Osteocyte (in vitro differentiated cells): ENCODE results near the gene CDH13. TPM values are rescaled to one million over a fixed set of nuclear protein-coding genes. Genes with fewer than 3 reads are reported as not detected.

ENCODE experiments used
- DNase-seq: peaks from one replicate; pipeline ENCODE4 v3.0.0; 2021; ENCODE audit warnings: mixed read lengths; ENCODE audit not compliant: unreplicated experiment; ENCODE audit errors: extremely low spot score
- H3K27ac Mint-ChIP-seq: one replicate; pipeline ENCODE4 v1.8.0; 2021; ENCODE audit warnings: mild to moderate bottlenecking, mixed read lengths; ENCODE audit not compliant: unreplicated experiment
- H3K27me3 Mint-ChIP-seq: one replicate; pipeline ENCODE4 v1.8.0; 2021; ENCODE audit warnings: mixed read lengths; ENCODE audit not compliant: unreplicated experiment
- H3K36me3 Mint-ChIP-seq: one replicate; pipeline ENCODE4 v1.8.0; 2021; ENCODE audit warnings: mixed read lengths; ENCODE audit not compliant: unreplicated experiment
- H3K4me1 Mint-ChIP-seq: one replicate; pipeline ENCODE4 v1.8.0; 2021; ENCODE audit warnings: mixed read lengths; ENCODE audit not compliant: unreplicated experiment
- H3K4me3 Mint-ChIP-seq: one replicate; pipeline ENCODE4 v1.8.0; 2021; ENCODE audit warnings: mild to moderate bottlenecking, moderate library complexity, mixed read lengths; ENCODE audit not compliant: unreplicated experiment
- H3K9me3 Mint-ChIP-seq: one replicate; pipeline ENCODE4 v1.8.0; 2021; ENCODE audit warnings: mixed read lengths; ENCODE audit not compliant: unreplicated experiment
- total RNA-seq: library from RNA; stranded (reverse); gene quantifications from 2 replicates; pipeline ENCODE4 v1.2.1, GENCODE V29; 2021
- TF ChIP-seq, protein P1 (sequence below): fragments of 200-600 bp; sonication (generic); IDR thresholded peaks from 2 replicates; pipeline ENCODE4 v1.5.0; 2021; ENCODE audit warnings: antibody characterized with exemption, mild to moderate bottlenecking, moderate library complexity

The CDH13 gene
- total RNA-seq, 1 donor from 2014 or later, result 27.0 TPM

DNA sequence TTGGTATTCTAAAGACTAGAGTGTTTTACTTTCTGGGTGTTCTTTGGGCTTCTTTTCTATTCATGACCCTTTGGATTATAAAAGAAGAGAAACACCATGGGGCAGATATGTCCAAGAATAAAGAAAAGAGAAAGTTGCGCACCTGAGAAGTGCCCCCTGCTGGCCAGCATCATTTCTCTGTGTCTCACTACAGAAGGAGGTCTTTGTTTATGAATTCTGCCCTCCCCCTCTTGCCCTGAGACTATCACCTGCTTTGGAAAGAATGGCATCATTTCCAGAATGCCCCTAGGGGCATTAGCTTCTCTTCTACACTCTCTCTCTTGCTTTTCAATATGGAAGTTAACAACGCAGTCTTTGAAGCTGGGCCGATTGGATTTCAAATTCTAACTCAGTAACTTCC lies 45.0 kb downstream of the CDH13 start:
- no peak for DNase-seq
- no peaks in the 10 kb centered on the region for H3K36me3 Mint-ChIP-seq
- H3K9me3 Mint-ChIP-seq, result no peaks in the 10 kb centered on the region
- H3K4me3 Mint-ChIP-seq, result no peak overlapping the region
- peaks cover 15% of the 10 kb centered on the region for H3K4me1 Mint-ChIP-seq
- no peak overlapping the region for H3K27ac Mint-ChIP-seq
- no peaks in the 10 kb centered on the region for H3K27me3 Mint-ChIP-seq
- TF ChIP-seq, protein P1, sequence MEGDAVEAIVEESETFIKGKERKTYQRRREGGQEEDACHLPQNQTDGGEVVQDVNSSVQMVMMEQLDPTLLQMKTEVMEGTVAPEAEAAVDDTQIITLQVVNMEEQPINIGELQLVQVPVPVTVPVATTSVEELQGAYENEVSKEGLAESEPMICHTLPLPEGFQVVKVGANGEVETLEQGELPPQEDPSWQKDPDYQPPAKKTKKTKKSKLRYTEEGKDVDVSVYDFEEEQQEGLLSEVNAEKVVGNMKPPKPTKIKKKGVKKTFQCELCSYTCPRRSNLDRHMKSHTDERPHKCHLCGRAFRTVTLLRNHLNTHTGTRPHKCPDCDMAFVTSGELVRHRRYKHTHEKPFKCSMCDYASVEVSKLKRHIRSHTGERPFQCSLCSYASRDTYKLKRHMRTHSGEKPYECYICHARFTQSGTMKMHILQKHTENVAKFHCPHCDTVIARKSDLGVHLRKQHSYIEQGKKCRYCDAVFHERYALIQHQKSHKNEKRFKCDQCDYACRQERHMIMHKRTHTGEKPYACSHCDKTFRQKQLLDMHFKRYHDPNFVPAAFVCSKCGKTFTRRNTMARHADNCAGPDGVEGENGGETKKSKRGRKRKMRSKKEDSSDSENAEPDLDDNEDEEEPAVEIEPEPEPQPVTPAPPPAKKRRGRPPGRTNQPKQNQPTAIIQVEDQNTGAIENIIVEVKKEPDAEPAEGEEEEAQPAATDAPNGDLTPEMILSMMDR, result peak; percentile 32

DNA sequence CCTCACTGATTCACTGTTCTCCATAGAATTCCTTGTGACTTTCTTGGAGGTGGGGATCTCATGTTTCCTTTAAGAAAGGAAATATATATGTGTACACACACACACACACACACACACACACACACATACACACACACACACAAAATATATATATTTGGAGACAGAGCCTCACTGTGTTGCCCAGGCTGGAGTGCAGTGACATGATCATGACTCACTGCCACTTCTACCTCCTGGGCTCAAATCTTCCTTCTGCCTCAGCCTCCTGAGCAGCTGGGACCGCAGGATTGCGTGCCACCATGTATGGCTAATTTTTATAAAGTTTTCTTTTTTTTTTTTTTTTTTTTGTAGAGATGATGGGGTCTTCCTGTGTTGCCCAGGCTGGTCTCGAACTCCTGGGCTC lies 45.9 kb downstream of the CDH13 start:
- TF ChIP-seq, protein P1, result no peak
- Mint-ChIP-seq H3K4me1 (peaks cover 15% of the 10 kb centered on the region), H3K27me3 (no peaks in the 10 kb centered on the region), H3K4me3 (no peak overlapping the region), H3K36me3 (no peaks in the 10 kb centered on the region), H3K27ac (no peak overlapping the region), H3K9me3 (no peaks in the 10 kb centered on the region)
- DNase-seq, result no peak

DNA sequence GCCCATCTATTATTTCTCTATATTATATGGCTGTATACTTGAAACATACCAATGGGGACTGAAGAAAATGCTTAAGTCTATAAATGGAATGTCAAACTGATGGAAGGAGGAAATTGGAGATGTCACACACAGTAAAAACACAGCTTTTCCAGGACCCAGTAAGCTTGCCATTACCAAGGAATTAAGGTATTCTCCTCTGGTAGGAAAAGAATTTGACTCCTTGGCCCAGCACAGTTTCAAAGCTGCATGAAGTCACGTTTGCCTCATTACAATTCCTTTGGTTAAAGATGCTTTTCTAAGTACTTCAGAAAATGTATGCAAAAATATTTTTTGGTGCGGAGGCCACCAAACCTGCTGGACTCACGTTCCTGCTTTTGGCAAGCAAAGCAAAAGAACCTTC lies 48.5 kb downstream of the CDH13 start:
- no peaks in the 10 kb centered on the region for H3K27me3 Mint-ChIP-seq

DNA sequence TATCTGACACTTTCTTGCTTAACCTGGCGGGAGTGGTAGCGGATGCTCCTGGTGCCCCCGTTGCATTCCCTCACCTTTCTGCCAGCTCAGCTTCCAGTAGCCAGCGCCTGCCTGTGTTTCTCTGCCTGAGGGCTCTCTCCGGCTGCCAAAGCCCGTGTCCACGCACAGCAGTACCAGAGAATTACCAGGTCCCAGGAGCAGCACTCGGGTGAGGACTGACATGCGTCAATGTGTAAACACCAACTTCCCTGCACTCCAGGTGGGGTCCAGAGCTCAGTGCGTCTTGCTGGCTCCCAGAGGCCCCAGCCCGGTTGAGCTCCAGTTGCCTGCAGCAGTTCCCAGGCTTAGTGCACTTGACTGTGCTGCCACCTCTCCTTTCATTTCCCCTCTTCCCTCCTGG lies 54.8 kb downstream of the CDH13 start:
- H3K27ac Mint-ChIP-seq, result no peak overlapping the region
- no peak overlapping the region for H3K4me3 Mint-ChIP-seq
- no peaks in the 10 kb centered on the region for H3K4me1 Mint-ChIP-seq

More for the DNA sequence above, 48.5 kb downstream of the CDH13 start:
- no peak overlapping the region for H3K27ac Mint-ChIP-seq
- DNase-seq, result no peak
- no peaks in the 10 kb centered on the region for H3K36me3 Mint-ChIP-seq
- TF ChIP-seq, protein P1, result no peak
- no peaks in the 10 kb centered on the region for H3K9me3 Mint-ChIP-seq
- no peak overlapping the region for H3K4me3 Mint-ChIP-seq
- peaks cover 15% of the 10 kb centered on the region for H3K4me1 Mint-ChIP-seq

DNA sequence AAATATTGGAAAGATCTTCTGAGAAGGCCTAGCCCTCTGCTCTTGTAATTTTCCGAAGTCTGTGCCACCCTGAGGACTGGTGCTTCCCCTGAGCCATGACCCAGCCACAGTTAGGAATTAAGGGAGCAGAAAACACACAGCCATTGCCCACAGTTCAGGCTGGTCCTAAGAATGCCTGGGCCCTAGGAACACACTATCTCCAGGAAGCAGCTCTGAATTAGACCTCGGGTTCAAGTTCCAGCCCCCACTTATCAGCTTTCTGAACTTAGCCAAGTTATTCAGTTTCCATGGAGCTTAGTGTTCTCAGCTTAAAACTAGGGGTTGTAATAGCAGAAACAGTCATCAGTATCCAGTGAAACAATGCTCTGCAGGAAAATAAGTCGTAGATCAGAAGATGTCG lies 56.0 kb downstream of the CDH13 start:
- no peak overlapping the region for H3K4me3 Mint-ChIP-seq
- H3K4me1 Mint-ChIP-seq, result no peaks in the 10 kb centered on the region
- DNase-seq, result no peak
- no peak overlapping the region for H3K27ac Mint-ChIP-seq
- H3K27me3 Mint-ChIP-seq, result no peaks in the 10 kb centered on the region
- TF ChIP-seq, protein P1, result no peak
- H3K9me3 Mint-ChIP-seq, result peaks cover 4% of the 10 kb centered on the region
- H3K36me3 Mint-ChIP-seq, result no peaks in the 10 kb centered on the region

More for the DNA sequence above, 54.8 kb downstream of the CDH13 start:
- H3K9me3 Mint-ChIP-seq, result no peaks in the 10 kb centered on the region
- TF ChIP-seq, protein P1, result no peak
- no peaks in the 10 kb centered on the region for H3K27me3 Mint-ChIP-seq
- no peaks in the 10 kb centered on the region for H3K36me3 Mint-ChIP-seq
- no peak for DNase-seq
